Measurements from ENCODE around the gene B3GAT1. TPM values are rescaled to one million over a fixed set of nuclear protein-coding genes. Genes with fewer than 3 reads are reported as not detected.

B3GAT1 gene
- not detected in 2 replicates for total RNA-seq

GRCh38 chr11:134412203-134413042 lies at the start of gene B3GAT1:
Gene B3GAT1, minus strand, starts transcription at chr11:134412242. Its CDS starts 24,583 bp downstream, at chr11:134387659.

GRCh38 chr11:134331354-134332188 lies 80.5 kb downstream of the B3GAT1 start, which contains the start of gene GLB1L2:
Gene GLB1L2, plus strand, starts transcription at chr11:134331988. Its CDS starts 74 bp downstream, at chr11:134332062.

Other genes with a start within 250 kb of the B3GAT1 start
- gene NCAPD3, start 188.3 kb downstream of the B3GAT1 start, total RNA-seq: 8.1 and 41.9 TPM in 2 replicates
- 52.3 and 54.3 TPM in 2 replicates for gene VPS26B, start 187.6 kb downstream of the B3GAT1 start, total RNA-seq
- 33.2 and 36.8 TPM in 2 replicates for gene THYN1, start 158.9 kb downstream of the B3GAT1 start, total RNA-seq
- gene ACAD8, start 158.7 kb downstream of the B3GAT1 start, total RNA-seq: 18.6 and 22.3 TPM in 2 replicates
- not detected in 2 replicates for gene GLB1L3, start 135.9 kb downstream of the B3GAT1 start, total RNA-seq
- gene GLB1L2, start 80.3 kb downstream of the B3GAT1 start, total RNA-seq: under 0.01 TPM in 1 of 2 replicates, not detected in the other